Activated naive CD4-positive, alpha-beta T cell (primary cell): ENCODE results near the gene LRRC56.
A peak's percentile ranks its signal among the peaks of the same experiment; 100 is the strongest.
"Not testable (repeated sequence)": the region's sequence is repeated elsewhere in the genome, so short reads cannot be mapped to it uniquely, and the experiment has no call there.

ENCODE experiments used
- DNase-seq, 4 experiments: peaks; one replicate each; lab custom pipeline; 2025; lab: John Stamatoyannopoulos, UW

LRRC56 gene

GRCh38 chr11:559020-559620 lies 21.8 kb downstream of the LRRC56 start:
- no peak for DNase-seq

GRCh38 chr11:559712-560304 lies 22.5 kb downstream of the LRRC56 start:
- DNase-seq, result no peak

- DNase-seq, result peak; percentile 91 to 98 (median 94)
Measured at GRCh38 chr11:560305-561147, 23.2 kb downstream of the LRRC56 start, which contains the start of the genes LMNTD2 and RASSF7. Gene LMNTD2, minus strand, starts transcription at chr11:560738. Its CDS starts 22 bp downstream, at chr11:560716. Gene RASSF7, plus strand, starts transcription at chr11:560970. Its CDS starts 799 bp downstream, at chr11:561769.

- DNase-seq, result peak in 1 of 4 experiments; percentile 20
Measured at GRCh38 chr11:561148-562003, 24.0 kb downstream of the LRRC56 start.

- DNase-seq, result no peak
Measured at GRCh38 chr11:562046-562645, 24.8 kb downstream of the LRRC56 start.

GRCh38 chr11:563066-563811 lies 25.9 kb downstream of the LRRC56 start:
- no peak for DNase-seq

- no peak for DNase-seq
Measured at GRCh38 chr11:563812-564578, 26.7 kb downstream of the LRRC56 start.

GRCh38 chr11:565921-566509 lies 28.7 kb downstream of the LRRC56 start:
- DNase-seq, result no peak

GRCh38 chr11:567011-567628 lies 29.8 kb downstream of the LRRC56 start:
- DNase-seq, result no peak

- no peak for DNase-seq
Measured at GRCh38 chr11:567629-568292, 30.4 kb downstream of the LRRC56 start.

GRCh38 chr11:568306-569157 lies 31.2 kb downstream of the LRRC56 start:
- peak; percentile 65 to 96 (median 74) for DNase-seq

GRCh38 chr11:569158-569885 lies 32.0 kb downstream of the LRRC56 start:
- DNase-seq, result no peak

GRCh38 chr11:571802-572185 lies 34.5 kb downstream of the LRRC56 start:
- DNase-seq, result no peak

GRCh38 chr11:573146-573759 lies 35.9 kb downstream of the LRRC56 start:
- no peak for DNase-seq

- not testable (repeated sequence) for DNase-seq
Measured at GRCh38 chr11:574031-574570, 36.8 kb downstream of the LRRC56 start.

- DNase-seq, result no peak
Measured at GRCh38 chr11:574632-575312, 37.4 kb downstream of the LRRC56 start.
